GM13977 (cell line): ENCODE results near the gene TAF4.

Experiments used
- DNase-seq: peaks from one replicate; pipeline ENCODE4 v3.0.0; 2012; ENCODE audit warnings: low spot score
- CTCF ChIP-seq: IDR thresholded peaks from 2 replicates; pipeline ENCODE4 v1.5.1; 2012; ENCODE audit warnings: mild to moderate bottlenecking, control low read depth; ENCODE audit not compliant: insufficient read depth; ENCODE audit errors: extremely low read depth, missing control alignments
- in situ Hi-C: fragments of 300-500 bp; cut with MboI; formaldehyde crosslinking; loops from one replicate; pipeline ENCODE4 v1.12.0; 2022; ENCODE audit warnings: low sequenced_read_pairs, low pct_unique_long_range_greater_than_20kb, mixed read lengths, inconsistent platforms; ENCODE audit not compliant: unreplicated experiment

TAF4 gene

GRCh38 chr20:61957961-61958715, 107.5 kb downstream of the TAF4 start:
- no peak for TF ChIP-seq CTCF
- in situ Hi-C loops: no loop called here
- DNase-seq: no peak

GRCh38 chr20:61956396-61957342, 109.0 kb downstream of the TAF4 start:
- no peak for TF ChIP-seq CTCF
- in situ Hi-C loops: no loop called here
- DNase-seq: no peak

DNA sequence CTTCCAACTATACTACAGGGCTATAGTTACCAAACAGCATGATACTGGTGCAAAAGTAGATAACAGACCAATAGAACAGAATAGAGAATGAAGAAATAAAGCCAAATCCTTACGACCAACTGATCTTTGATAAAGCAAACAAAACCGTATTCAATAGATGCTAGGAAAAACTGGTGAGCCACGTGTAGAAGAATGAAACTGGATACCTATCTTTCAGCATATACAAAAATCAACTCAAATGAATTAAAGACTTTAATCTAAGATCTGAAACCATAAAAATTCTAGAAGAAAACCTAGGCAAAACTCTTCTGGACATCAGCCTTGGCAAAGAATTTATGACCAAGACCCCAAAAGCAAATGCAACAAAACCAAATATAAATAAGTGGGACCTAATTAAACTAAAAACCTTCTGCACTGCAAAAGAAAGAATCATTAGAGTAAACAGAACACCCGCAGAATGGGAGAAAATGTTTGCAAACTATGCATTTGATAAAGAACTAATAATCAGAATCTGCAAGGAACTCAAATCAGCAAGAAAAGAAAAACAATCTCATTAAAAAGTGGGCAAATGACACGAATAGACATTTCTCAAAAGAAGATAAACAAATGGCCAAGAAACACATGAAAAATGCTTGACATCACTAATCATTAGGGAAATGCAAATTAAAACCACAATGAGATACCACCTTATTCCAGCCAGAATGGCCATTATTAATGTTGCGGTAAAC, 109.8 kb downstream of the TAF4 start:
- no peak for DNase-seq
- in situ Hi-C loops: no loop called here
- no peak for TF ChIP-seq CTCF

DNA sequence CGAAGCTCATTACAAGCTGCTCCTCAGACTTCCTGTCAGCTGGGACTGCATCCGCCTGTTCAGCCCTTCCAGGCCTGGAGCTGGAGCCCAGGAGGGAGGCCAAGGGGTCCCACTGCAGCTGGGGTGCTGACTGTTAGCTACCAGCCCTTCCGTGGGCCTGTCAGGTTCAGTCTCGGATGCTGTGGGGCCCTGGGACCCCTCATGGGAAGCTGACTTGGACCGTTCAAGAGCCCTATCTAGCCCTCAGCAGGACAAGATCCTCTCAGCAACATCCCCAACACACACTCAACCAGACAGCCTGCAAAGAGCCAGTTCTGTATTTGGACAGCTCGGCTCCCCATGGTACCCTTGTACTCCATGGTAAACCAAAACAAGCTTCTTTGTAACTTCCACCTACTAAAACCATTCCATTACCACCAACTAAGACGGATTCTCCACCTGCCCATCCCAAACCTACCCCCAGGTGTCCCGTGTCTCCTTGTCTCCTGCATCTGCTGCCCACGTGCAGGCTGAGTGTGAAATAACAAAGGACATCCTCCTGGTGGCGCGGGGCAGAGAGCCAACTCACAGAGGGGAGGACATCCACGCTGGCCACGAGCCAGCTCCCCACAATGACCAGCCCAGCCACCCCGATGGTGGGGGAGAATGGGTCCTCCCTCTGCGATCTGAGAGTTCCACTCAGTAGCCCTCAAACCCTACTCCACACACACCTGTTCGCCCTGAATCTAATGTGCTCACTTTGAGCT, 111.2 kb downstream of the TAF4 start:
- in situ Hi-C loops: no loop called here
- DNase-seq: no peak
- no peak for TF ChIP-seq CTCF

- TF ChIP-seq CTCF: no peak
- in situ Hi-C loops: no loop called here
- DNase-seq: no peak
Observed at GRCh38 chr20:61953037-61954021, 112.4 kb downstream of the TAF4 start.
